Naive thymus-derived CD8-positive, alpha-beta T cell (primary cell): ENCODE data around the gene PRSS22. TPM values are rescaled to one million over a fixed set of nuclear protein-coding genes. Genes with fewer than 3 reads are reported as not detected.
A peak's percentile ranks its signal among the peaks of the same experiment; 100 is the strongest.

Source experiments
- ATAC-seq, 2 donors: fragments of 150-1000 bp; cut with Tn5 transposase in 1 of 2; sonication (Bioruptor Pico), chemical (Tn5 transposase) in 1 of 2; 1 replicate in 1 of 2; 2 replicates in 1 of 2; pipeline ENCODE4 v1.10.0; 2021; ENCODE audit warnings: mild to moderate bottlenecking in 2 of 2, moderate library complexity in 2 of 2
- POLR2A ChIA-PET: fragments of 350-600 bp; sonication (Branson Sonifier 250); formaldehyde crosslinking; loops from one replicate; lab custom pipeline; 2021; ENCODE audit warnings: antibody characterized with exemption; lab: Charles Lee
- DNase-seq, 10 donors: peaks; one replicate each; pipeline versions ENCODE4 v3.0.0 to v3.0.0-alpha.2; 2020 to 2022
- H3K27ac Mint-ChIP-seq, 10 donors: one replicate each; pipeline ENCODE4 v1.8.0; 2020 to 2022; ENCODE audit warnings: mild to moderate bottlenecking in 10 of 10, mixed read lengths in 10 of 10, moderate library complexity in 4 of 10, inconsistent platforms in 1 of 10
- H3K27me3 Mint-ChIP-seq, 5 donors: one replicate each; pipeline ENCODE4 v1.8.0; 2021 to 2022; ENCODE audit warnings: mixed read lengths in 5 of 5
- H3K36me3 Mint-ChIP-seq, 3 donors: one replicate each; pipeline ENCODE4 v1.8.0; 2020 to 2022; ENCODE audit warnings: mixed read lengths in 3 of 3, mild to moderate bottlenecking in 2 of 3, inconsistent platforms in 1 of 3
- H3K4me1 Mint-ChIP-seq, 4 donors: one replicate each; pipeline ENCODE4 v1.8.0; 2021 to 2022; ENCODE audit warnings: mixed read lengths in 4 of 4
- H3K4me3 Mint-ChIP-seq, 10 donors: one replicate each; pipeline ENCODE4 v1.8.0; 2020 to 2022; ENCODE audit warnings: mild to moderate bottlenecking in 10 of 10, mixed read lengths in 10 of 10, moderate library complexity in 6 of 10, inconsistent platforms in 1 of 10
- H3K9me3 Mint-ChIP-seq, 9 donors: one replicate each; pipeline ENCODE4 v1.8.0; 2020 to 2022; ENCODE audit warnings: mixed read lengths in 9 of 9, mild to moderate bottlenecking in 3 of 9, inconsistent platforms in 1 of 9, moderate library complexity in 1 of 9
- polyA plus RNA-seq, 3 donors: library from polyadenylated mRNA; unstranded; fragments of 300-500 nt; fragmentation: Illumina TruSeq; gene quantifications; one replicate each; pipeline ENCODE4 v1.2.3, GENCODE V29; 2021
- total RNA-seq, 8 experiments: library from RNA in 2 of 8; stranded (reverse) in 2 of 8; gene quantifications; one replicate each; pipeline ENCODE4 v1.2.3 and lab custom pipeline; 2021 to 2026

Gene PRSS22
- total and polyA plus RNA-seq, 5 experiments from 2014 or later = not detected

- POLR2A ChIA-PET = no interaction called here
- H3K36me3 Mint-ChIP-seq = no peaks in the 10 kb centered on the region
- no peak overlapping the region for H3K27ac Mint-ChIP-seq
- no peak for ATAC-seq
- peaks cover 0 to 4% (median 0%) of the 10 kb centered on the region in 4 donors for H3K4me1 Mint-ChIP-seq
- H3K4me3 Mint-ChIP-seq = no peak overlapping the region
- H3K9me3 Mint-ChIP-seq = no peaks in the 10 kb centered on the region
- H3K27me3 Mint-ChIP-seq = peaks cover 0 to 2% (median 0%) of the 10 kb centered on the region in 5 donors
- no peak for DNase-seq
Observed at GRCh38 chr16:2822158-2822495, 35.8 kb downstream of the PRSS22 start.

DNA sequence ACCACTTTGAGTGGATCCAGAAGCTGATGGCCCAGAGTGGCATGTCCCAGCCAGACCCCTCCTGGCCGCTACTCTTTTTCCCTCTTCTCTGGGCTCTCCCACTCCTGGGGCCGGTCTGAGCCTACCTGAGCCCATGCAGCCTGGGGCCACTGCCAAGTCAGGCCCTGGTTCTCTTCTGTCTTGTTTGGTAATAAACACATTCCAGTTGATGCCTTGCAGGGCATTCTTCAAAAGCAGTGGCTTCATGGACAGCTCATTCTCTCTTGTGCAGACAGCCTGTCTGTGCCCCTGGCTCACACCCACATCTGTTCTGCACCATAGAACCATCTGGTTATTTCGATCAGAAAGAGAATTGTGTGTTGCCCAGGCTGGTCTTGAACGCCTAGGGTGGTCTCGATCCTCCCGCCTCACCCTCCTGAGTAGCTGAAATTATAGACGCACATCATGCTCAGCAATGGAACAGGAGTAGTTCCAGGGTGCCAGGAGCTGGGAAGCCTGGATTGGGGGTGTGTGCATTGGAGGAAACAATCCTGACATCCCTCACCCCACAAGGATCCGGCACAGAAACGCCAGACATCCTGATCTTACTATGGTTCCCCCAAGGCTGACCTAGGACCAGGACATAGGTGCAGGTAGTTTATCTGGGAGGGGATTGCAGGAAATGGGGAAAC lies 36.3 kb downstream of the PRSS22 start:
- POLR2A ChIA-PET = no interaction called here

GRCh38 chr16:2820836-2821486 lies 37.0 kb downstream of the PRSS22 start:
- DNase-seq (no peak), ATAC-seq (no peak)
- H3K9me3 Mint-ChIP-seq = no peaks in the 10 kb centered on the region
- H3K4me1 Mint-ChIP-seq = peaks cover 0 to 4% (median 0%) of the 10 kb centered on the region in 4 donors
- no peak overlapping the region for H3K4me3 Mint-ChIP-seq
- H3K27me3 Mint-ChIP-seq = peaks cover 0 to 2% (median 0%) of the 10 kb centered on the region in 5 donors
- H3K36me3 Mint-ChIP-seq = no peaks in the 10 kb centered on the region
- POLR2A ChIA-PET = no interaction called here
- H3K27ac Mint-ChIP-seq = no peak overlapping the region

More for the DNA sequence above, 36.3 kb downstream of the PRSS22 start:
- Mint-ChIP-seq H3K4me1 (peaks cover 0 to 4% (median 0%) of the 10 kb centered on the region in 4 donors), H3K36me3 (no peaks in the 10 kb centered on the region), H3K27ac (no peak overlapping the region), H3K9me3 (no peaks in the 10 kb centered on the region), H3K27me3 (peaks cover 0 to 2% (median 0%) of the 10 kb centered on the region in 5 donors), H3K4me3 (no peak overlapping the region)
- DNase-seq = no peak
- no peak for ATAC-seq

GRCh38 chr16:2819939-2820835 lies 37.8 kb downstream of the PRSS22 start:
- no peak for ATAC-seq
- Mint-ChIP-seq H3K36me3 (no peaks in the 10 kb centered on the region), H3K27ac (no peak overlapping the region), H3K4me3 (no peak overlapping the region), H3K9me3 (no peaks in the 10 kb centered on the region), H3K4me1 (peaks cover 0 to 4% (median 0%) of the 10 kb centered on the region in 4 donors), H3K27me3 (peaks cover 0 to 2% (median 0%) of the 10 kb centered on the region in 5 donors)
- POLR2A ChIA-PET = no interaction called here
- DNase-seq = peak in 1 of 10 donors; percentile 58

DNA sequence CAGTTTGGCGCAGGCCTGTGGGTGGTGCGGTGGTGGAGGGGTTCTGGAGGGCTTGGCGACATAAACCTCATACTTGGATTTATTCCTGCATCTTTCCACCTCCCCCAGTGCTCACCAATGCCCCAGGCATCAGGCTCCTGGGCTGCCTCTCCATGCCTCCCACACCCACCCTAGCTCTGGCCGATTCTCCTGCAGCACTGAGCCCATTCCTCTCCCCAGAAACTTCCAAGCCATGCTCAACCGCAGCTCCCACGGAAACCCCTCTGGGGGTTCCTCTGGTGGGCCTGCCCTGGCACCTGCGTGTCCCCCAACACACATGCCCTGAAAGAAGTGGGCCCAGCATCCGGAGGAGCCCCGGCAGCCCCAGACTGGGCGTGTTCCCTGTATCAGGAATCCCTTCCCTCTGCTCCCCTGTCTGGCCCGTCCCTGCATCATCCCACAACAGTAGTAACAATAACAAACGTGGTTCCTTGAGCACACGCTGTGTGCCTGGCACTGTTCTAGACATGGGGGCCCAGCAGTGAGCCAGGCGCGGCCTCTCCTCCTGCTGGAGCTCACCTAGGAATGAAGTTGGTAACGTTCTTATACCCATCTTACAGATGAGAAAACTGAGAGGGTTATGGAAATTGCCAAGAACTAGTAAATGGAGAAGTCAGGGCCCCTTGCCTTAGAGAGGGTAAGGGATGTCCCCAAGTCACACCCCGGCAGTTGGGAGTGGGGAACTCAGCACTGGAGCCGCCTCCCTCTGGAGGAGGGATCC lies 38.6 kb downstream of the PRSS22 start:
- ATAC-seq (no peak), DNase-seq (peak in 1 of 10 donors; percentile 43)
- POLR2A ChIA-PET = no interaction called here
- H3K27me3 Mint-ChIP-seq = no peaks in the 10 kb centered on the region
- H3K27ac Mint-ChIP-seq = peak overlapping the region in 1 of 10 donors; percentile 41
- H3K36me3 Mint-ChIP-seq = no peaks in the 10 kb centered on the region
- no peaks in the 10 kb centered on the region for H3K9me3 Mint-ChIP-seq
- no peak overlapping the region for H3K4me3 Mint-ChIP-seq
- peaks cover 0 to 4% (median 0%) of the 10 kb centered on the region in 4 donors for H3K4me1 Mint-ChIP-seq

DNA sequence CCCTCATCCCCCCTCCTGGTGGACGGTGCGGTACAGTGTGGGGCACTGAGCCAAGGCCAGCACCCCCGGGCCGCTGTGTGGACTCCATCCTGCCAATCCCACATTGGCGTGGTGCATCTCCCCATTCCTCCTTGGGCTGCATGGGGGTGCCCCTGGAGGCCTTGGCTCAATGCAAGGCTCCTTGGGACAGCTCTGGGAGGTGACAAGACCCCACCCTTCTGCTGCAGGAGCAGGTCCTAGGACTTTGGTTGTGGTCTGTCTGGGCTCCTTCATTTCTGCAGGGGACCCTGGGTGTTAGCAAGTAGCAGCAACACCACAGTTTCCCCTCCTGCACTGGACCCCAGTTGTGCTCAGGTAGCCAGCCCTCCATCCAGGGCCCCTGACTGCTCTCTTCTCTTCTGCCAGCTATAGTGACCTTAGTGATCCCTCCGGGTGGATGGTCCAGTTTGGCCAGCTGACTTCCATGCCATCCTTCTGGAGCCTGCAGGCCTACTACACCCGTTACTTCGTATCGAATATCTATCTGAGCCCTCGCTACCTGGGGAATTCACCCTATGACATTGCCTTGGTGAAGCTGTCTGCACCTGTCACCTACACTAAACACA lies 39.6 kb downstream of the PRSS22 start:
- POLR2A ChIA-PET = no interaction called here
- Mint-ChIP-seq H3K4me3 (peak overlapping the region in 3 of 10 donors; percentile 34 to 39 (median 38)), H3K4me1 (peaks cover 0 to 4% (median 0%) of the 10 kb centered on the region in 4 donors), H3K27me3 (no peaks in the 10 kb centered on the region), H3K36me3 (no peaks in the 10 kb centered on the region), H3K27ac (peak overlapping the region in 1 of 10 donors; percentile 65), H3K9me3 (no peaks in the 10 kb centered on the region)
- DNase-seq = peak in 1 of 10 donors; percentile 50
- no peak for ATAC-seq

DNA sequence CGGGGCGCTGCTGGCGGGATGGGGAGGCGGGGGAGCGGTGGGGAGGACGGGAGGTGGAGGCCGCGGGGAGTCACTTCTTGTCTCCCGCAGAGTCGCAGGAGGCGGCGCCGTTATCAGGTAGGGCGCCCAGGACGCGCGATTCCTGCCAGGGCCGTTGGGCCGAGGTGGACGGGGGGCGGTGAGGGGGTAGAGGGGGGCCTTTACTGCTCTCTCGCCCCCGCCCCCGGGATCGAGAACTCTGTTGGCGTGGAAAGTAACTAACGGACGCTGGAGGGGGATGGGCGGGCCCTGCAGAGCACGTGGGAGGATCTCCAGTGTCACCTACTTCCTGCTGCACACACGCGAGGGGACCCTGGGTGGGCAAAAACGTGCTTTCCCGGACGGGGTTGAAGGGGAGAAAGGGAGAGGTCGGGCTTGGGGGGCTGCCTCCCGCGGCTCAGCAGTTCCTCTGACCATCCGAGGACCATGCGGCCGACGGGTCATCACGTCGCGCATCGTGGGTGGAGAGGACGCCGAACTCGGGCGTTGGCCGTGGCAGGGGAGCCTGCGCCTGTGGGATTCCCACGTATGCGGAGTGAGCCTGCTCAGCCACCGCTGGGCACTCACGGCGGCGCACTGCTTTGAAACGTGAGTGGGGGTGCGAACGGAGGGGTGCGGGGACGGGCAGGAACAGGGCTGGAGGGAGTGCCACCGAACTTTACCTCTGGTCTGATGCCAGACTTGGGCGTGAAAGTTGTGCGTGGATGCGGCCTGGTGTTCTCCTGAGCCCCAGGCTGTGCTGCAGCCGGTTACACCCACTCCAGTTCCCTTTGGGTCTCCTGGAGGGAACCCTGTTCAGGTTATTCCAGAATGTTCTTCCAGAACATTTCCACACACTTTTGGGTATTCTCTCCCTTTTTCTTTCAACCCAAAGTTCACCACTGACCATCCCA lies 40.4 kb downstream of the PRSS22 start:
- Mint-ChIP-seq H3K27ac (peak overlapping the region in 3 of 10 donors; percentile 52 to 81 (median 69)), H3K4me3 (peak overlapping the region in 3 of 10 donors; percentile 36 to 69 (median 38)), H3K27me3 (no peaks in the 10 kb centered on the region), H3K36me3 (no peaks in the 10 kb centered on the region), H3K9me3 (no peaks in the 10 kb centered on the region), H3K4me1 (peaks cover 0 to 4% (median 0%) of the 10 kb centered on the region in 4 donors)
- ATAC-seq (peak; percentile 14 to 55), DNase-seq (peak in 1 of 10 donors; percentile 64)
- POLR2A ChIA-PET = no interaction called here

DNA sequence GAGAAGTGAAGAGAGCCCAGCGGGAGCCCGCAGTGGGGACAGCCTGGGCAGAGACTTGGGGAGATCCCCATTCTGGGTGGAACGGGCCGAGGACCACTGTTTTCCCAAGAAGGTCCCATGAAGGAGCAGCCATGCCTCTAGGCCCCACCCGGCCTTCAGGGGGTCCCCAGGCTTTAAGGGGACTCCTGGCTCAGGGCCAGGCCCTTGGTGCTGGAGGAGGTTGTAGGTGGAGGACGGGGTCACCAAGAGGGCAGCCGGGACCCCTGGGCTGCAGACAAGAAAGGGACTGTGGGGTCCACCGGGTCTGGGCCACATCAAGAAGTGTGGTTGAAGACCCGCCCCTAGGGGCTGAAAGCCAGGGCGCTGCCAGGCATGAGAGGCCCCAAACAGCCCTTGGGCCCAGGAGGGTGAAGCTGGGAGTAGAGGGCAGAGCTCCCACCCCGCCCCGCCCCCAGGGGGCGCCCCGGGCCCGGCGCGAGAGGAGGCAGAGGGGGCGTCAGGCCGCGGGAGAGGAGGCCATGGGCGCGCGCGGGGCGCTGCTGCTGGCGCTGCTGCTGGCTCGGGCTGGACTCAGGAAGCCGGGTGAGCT lies 41.1 kb downstream of the PRSS22 start, which contains the start of gene PRSS21:
TSS of gene PRSS21 (plus strand) at position 487 of the 589 bp plus-strand sequence. CDS start at position 519, 32 bp downstream.
- peaks cover 0 to 4% (median 0%) of the 10 kb centered on the region in 4 donors for H3K4me1 Mint-ChIP-seq

GRCh38 chr16:2815299-2815771 lies 42.6 kb downstream of the PRSS22 start:
- Mint-ChIP-seq H3K27me3 (peaks cover 0 to 8% (median 0%) of the 10 kb centered on the region in 5 donors), H3K4me1 (peaks cover 0 to 4% (median 0%) of the 10 kb centered on the region in 4 donors), H3K9me3 (peaks cover 0 to under 1% (median 0%) of the 10 kb centered on the region in 9 donors), H3K27ac (no peak overlapping the region), H3K4me3 (no peak overlapping the region), H3K36me3 (no peaks in the 10 kb centered on the region)
- POLR2A ChIA-PET = interaction anchor here (1.3 kb wide), 1 partner anchor 62 kb away, joined by 3 read pairs; no protein-coding TSS in a partner anchor
- ATAC-seq (no peak), DNase-seq (no peak)

More for the DNA sequence above, 41.1 kb downstream of the PRSS22 start, which contains the start of gene PRSS21:
- no peaks in the 10 kb centered on the region for H3K9me3 Mint-ChIP-seq
- H3K27ac Mint-ChIP-seq = peak within 1 kb of the TSS in 3 of 10 donors; percentile 52 to 81 (median 69)
- peak within 1 kb of the TSS in 5 of 10 donors; percentile 18 to 69 (median 38) for H3K4me3 Mint-ChIP-seq
- peak in 4 of 10 donors; percentile 24 to 52 (median 34) for DNase-seq
- no peaks in the 10 kb centered on the region for H3K36me3 Mint-ChIP-seq
- peaks cover 0 to 2% (median 0%) of the 10 kb centered on the region in 5 donors for H3K27me3 Mint-ChIP-seq
- POLR2A ChIA-PET = interaction anchor here (1.3 kb wide), 1 partner anchor 63 kb away, joined by 3 read pairs; no protein-coding TSS in a partner anchor
- peak; percentile 76 to 84 for ATAC-seq

GRCh38 chr16:2814551-2815298 lies 43.2 kb downstream of the PRSS22 start:
- H3K36me3 Mint-ChIP-seq = no peaks in the 10 kb centered on the region
- H3K9me3 Mint-ChIP-seq = peaks cover 0 to 2% (median 0%) of the 10 kb centered on the region in 9 donors
- no peak overlapping the region for H3K27ac Mint-ChIP-seq
- DNase-seq (no peak), ATAC-seq (no peak)
- H3K4me3 Mint-ChIP-seq = no peak overlapping the region
- H3K27me3 Mint-ChIP-seq = peaks cover 0 to 12% (median 0%) of the 10 kb centered on the region in 5 donors
- H3K4me1 Mint-ChIP-seq = peaks cover 0 to 4% (median 0%) of the 10 kb centered on the region in 4 donors
- POLR2A ChIA-PET = no interaction called here
